Measurements from ENCODE around the gene STX5. TPM values are rescaled to one million over a fixed set of nuclear protein-coding genes. Genes with fewer than 3 reads are reported as not detected.

STX5 gene
- total and polyA plus RNA-seq, 10 of the 15 experiments (the other 5 are each of a cell fraction or from before 2014, with no cell fraction given) = 3.8 to 35.4 (median 27.4) TPM

DNA sequence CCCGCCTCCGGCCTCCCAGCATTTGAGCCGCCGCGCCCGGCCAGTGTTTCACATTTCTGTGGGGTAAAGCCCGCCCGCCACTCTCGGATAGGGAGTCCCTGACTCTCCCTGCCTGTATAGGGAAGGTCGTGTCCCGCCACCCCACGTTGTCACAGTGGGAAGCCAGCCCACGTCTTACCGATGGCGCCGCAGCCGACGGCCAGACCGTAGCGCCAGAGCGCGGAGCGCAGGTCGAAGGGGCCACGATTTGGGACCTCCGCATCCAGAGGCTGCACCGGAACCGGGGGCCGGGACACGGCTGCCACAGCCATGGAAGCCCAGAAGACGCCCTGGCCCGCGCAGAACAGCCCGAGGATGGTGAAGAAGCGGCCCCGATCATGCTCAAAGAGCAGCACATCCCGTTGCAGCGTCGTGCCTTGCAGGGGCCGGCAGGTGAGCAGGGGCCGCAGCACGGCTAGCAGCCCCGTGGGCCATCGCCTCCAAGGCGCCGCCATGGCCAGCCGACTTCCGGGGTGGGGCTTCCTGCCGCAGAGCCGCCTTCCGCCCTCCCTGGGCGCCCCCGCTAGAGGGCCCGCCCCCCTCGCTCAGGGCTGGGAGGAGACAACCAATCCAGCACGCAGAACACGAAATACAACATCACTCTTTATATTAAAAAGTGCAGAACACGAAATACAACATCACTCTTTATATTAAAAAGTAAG is 40.2 kb downstream of the STX5 start, which contains the start of gene TMEM223 (continued):
- TF ChIP-seq, protein P1, sequence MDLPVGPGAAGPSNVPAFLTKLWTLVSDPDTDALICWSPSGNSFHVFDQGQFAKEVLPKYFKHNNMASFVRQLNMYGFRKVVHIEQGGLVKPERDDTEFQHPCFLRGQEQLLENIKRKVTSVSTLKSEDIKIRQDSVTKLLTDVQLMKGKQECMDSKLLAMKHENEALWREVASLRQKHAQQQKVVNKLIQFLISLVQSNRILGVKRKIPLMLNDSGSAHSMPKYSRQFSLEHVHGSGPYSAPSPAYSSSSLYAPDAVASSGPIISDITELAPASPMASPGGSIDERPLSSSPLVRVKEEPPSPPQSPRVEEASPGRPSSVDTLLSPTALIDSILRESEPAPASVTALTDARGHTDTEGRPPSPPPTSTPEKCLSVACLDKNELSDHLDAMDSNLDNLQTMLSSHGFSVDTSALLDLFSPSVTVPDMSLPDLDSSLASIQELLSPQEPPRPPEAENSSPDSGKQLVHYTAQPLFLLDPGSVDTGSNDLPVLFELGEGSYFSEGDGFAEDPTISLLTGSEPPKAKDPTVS (IDR thresholded peaks at IDR 0.05; ENCODE audit: low read depth, low read length) = no peak
- TF ChIP-seq MXI1 (IDR thresholded peaks at IDR 0.05; ENCODE audit: low read depth, low read length) (no peak), CBFB (IDR thresholded peaks at IDR 0.05; ENCODE audit: low read depth) (0 out of 2 replicates have a peak, but pooled peaks have one; percentile 49), MYB (IDR thresholded peaks at IDR 0.05; ENCODE audit: borderline replicate concordance, low read depth, low read length) (0 out of 2 replicates have a peak, but pooled peaks have one; percentile 34), BACH1 (IDR thresholded peaks at IDR 0.05; ENCODE audit: borderline replicate concordance) (peak; percentile 89), RELA (IDR thresholded peaks at IDR 0.05; ENCODE audit: borderline replicate concordance, partially characterized antibody) (peak; percentile 13), RUNX3 (IDR thresholded peaks at IDR 0.05; ENCODE audit: low read length) (peak; percentile 40; the same call in 1 of the 2 replicates), SMC3 (IDR thresholded peaks at IDR 0.05; ENCODE audit: borderline replicate concordance, low read length) (no peak), SMAD5 (IDR thresholded peaks at IDR 0.05; ENCODE audit: low read depth) (peak; percentile 77), NKRF (conservative IDR thresholded peaks at IDR 0.05) (peak; percentile 93), CREB1 (IDR thresholded peaks at IDR 0.05; ENCODE audit: low read depth) (no peak; the same call in none of the 2 replicates), TCF7 (IDR thresholded peaks at IDR 0.05; ENCODE audit: borderline replicate concordance) (no peak), MYC (IDR thresholded peaks at IDR 0.05; ENCODE audit: insufficient read depth, insufficient read length, insufficient replicate concordance, low read length, severe bottlenecking) (peak; percentile 19), TBL1XR1 (IDR thresholded peaks at IDR 0.05; ENCODE audit: low read depth, low read length) (no peak), JUNB (IDR thresholded peaks at IDR 0.05) (no peak), ZNF24 (IDR thresholded peaks at IDR 0.05) (no peak), ESRRA (IDR thresholded peaks at IDR 0.05; ENCODE audit: low read length) (no peak), DPF2 (IDR thresholded peaks at IDR 0.05) (peak; percentile 43), EGR1 (IDR thresholded peaks at IDR 0.05; ENCODE audit: borderline replicate concordance in 1 of 2, low read depth in 2 of 2, low read length in 2 of 2) (peak in 1 of 2 experiments; percentile 81; a peak in 2 of 3 replicates), ZNF207 (IDR thresholded peaks at IDR 0.05; ENCODE audit: borderline replicate concordance) (no peak), IKZF2 (IDR thresholded peaks at IDR 0.05) (no peak)
- TF ChIP-seq, protein P2, sequence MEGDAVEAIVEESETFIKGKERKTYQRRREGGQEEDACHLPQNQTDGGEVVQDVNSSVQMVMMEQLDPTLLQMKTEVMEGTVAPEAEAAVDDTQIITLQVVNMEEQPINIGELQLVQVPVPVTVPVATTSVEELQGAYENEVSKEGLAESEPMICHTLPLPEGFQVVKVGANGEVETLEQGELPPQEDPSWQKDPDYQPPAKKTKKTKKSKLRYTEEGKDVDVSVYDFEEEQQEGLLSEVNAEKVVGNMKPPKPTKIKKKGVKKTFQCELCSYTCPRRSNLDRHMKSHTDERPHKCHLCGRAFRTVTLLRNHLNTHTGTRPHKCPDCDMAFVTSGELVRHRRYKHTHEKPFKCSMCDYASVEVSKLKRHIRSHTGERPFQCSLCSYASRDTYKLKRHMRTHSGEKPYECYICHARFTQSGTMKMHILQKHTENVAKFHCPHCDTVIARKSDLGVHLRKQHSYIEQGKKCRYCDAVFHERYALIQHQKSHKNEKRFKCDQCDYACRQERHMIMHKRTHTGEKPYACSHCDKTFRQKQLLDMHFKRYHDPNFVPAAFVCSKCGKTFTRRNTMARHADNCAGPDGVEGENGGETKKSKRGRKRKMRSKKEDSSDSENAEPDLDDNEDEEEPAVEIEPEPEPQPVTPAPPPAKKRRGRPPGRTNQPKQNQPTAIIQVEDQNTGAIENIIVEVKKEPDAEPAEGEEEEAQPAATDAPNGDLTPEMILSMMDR (IDR thresholded peaks at IDR 0.05 in 2 of 3, conservative IDR thresholded peaks at IDR 0.05 in 1 of 3; ENCODE audit: control insufficient read depth in 2 of 3, extremely low read depth in 1 of 3, insufficient read depth in 1 of 3, low read depth in 3 of 3, low read length in 3 of 3) = no peak
- TF ChIP-seq, protein P3, sequence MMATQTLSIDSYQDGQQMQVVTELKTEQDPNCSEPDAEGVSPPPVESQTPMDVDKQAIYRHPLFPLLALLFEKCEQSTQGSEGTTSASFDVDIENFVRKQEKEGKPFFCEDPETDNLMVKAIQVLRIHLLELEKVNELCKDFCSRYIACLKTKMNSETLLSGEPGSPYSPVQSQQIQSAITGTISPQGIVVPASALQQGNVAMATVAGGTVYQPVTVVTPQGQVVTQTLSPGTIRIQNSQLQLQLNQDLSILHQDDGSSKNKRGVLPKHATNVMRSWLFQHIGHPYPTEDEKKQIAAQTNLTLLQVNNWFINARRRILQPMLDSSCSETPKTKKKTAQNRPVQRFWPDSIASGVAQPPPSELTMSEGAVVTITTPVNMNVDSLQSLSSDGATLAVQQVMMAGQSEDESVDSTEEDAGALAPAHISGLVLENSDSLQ (IDR thresholded peaks at IDR 0.05) = 0 out of 2 replicates have a peak, but pooled peaks have one; percentile 34
- TF ChIP-seq, protein P4, sequence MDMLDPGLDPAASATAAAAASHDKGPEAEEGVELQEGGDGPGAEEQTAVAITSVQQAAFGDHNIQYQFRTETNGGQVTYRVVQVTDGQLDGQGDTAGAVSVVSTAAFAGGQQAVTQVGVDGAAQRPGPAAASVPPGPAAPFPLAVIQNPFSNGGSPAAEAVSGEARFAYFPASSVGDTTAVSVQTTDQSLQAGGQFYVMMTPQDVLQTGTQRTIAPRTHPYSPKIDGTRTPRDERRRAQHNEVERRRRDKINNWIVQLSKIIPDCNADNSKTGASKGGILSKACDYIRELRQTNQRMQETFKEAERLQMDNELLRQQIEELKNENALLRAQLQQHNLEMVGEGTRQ (IDR thresholded peaks at IDR 0.05; ENCODE audit: borderline replicate concordance, low read depth, low read length) = no peak
